SKM-1 (cell line): Measurements from ENCODE around the gene FNBP1.
"Not testable (repeated sequence)": the region's sequence is repeated elsewhere in the genome, so short reads cannot be mapped to it uniquely, and the experiment has no call there.

Source experiments
- DNase-seq: peaks from one replicate; lab custom pipeline; 2025; ENCODE audit not compliant: unreplicated experiment; lab: John Stamatoyannopoulos, UW

The FNBP1 gene

DNA sequence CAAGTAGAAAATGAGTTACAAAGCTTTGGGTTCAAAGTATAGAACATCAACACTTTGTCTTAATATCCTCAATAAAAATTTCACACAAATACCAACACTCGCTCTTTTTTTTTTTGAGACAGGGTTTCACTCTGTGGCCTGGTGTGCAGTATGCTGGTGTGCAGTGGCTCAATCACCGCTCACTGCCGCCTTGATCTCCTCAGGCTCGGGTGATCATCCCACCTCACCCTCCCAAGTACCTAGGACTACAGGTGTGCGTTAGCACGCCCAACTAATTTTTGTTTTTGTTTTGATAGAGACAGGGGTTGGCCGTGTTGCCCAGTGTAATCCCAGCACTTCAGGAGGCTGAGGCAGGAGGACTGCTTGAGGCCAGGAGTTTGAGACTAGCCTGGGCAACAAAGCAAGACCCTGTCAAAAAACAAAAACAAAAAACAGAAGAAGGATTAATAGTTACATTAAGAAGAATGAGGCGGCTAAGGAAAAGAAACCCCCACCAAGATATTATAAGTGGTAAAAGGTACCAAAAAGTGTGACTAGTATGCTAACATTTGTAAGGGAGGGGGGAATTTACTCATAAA lies 20.3 kb downstream of the FNBP1 start:
- no peak for DNase-seq

- not testable (repeated sequence) for DNase-seq
These were observed 21.1 kb downstream of the FNBP1 start for GRCh38 chr9:130021842-130022241.

GRCh38 chr9:130021123-130021522 lies 21.9 kb downstream of the FNBP1 start:
- no peak for DNase-seq

- no peak for DNase-seq
These were observed 22.4 kb downstream of the FNBP1 start for GRCh38 chr9:130020618-130021017.

GRCh38 chr9:130018265-130018664 lies 24.7 kb downstream of the FNBP1 start:
- no peak for DNase-seq

DNA sequence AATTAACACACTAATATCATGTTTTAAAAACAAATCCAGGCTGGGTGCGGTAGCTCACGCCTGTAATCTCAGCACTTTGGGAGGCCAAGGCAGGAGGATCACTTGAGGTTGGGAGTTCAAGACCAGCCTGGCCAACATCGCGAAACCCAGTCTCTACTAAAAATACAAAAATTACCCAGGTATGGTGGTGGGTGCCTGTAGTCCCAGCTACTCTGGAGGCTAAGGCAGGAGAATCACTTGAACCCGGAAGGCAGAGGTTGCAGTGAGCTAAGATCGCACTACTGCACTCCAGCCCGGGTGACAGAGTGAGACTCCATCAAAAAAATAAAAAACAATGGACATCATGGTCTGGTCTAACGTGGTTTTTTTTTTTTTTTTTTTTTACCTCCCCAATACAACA lies 25.5 kb downstream of the FNBP1 start:
- DNase-seq: not testable (repeated sequence)

DNA sequence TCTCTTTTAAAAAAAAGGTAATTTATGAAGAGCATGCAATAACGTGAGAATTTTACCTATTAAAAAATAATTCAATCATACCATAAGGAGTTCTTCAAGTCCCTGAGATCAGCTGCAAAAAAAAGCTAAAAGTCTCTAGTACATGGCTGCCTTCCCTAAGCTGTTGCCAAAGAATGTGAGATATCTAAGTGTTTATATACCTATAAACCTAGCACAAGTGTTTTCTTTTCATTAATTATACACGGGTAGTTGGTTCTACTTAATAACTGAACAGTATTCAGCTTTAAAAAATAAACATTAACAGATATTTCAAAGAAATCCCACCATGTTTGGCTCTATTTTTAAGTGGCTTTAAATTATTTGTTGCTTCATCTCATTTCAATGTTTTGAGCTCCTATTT lies 25.9 kb downstream of the FNBP1 start:
- no peak for DNase-seq

GRCh38 chr9:130015353-130016019 lies 27.5 kb downstream of the FNBP1 start:
- no peak for DNase-seq

DNA sequence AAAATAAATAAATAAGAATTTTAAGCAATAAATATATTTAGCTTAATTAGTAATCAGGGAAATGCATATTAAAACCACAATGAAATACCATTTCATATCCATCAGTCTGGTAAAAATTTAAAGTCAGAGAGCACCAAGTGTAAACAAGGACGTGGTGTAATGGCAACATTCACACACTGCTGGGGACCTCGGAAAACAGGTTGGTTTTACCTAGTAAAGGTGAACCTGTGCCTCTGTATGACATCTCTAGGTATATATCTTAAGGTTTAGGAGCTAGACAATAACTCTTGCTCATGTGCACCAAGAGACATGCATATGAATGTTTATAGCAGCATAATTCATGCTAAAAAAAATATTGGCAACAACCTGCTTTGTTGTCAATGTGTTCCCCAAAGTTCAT lies 29.7 kb downstream of the FNBP1 start:
- no peak for DNase-seq

GRCh38 chr9:130010151-130010988 lies 32.6 kb downstream of the FNBP1 start:
- no peak for DNase-seq

DNA sequence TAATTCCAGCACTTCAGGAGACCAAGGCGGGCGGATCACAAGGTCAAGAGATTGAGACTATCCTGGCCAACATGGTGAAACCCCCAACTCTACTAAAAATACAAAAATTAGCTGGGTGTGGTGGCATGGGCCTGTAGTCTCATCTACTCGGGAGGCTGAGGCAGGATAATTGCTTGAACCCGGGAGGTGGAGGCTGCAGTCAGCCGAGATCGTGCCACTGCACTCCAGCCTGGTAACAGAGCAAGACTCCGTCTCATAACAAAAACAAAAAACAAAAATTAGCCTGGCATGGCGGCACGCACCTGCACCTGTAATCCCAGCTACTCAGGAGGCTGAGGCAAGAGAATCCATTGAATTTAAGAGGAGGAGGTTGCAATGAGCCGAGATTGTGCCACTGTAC lies 33.4 kb downstream of the FNBP1 start:
- DNase-seq: not testable (repeated sequence)

- no peak for DNase-seq
These were observed 34.5 kb downstream of the FNBP1 start for GRCh38 chr9:130008538-130008937.

DNA sequence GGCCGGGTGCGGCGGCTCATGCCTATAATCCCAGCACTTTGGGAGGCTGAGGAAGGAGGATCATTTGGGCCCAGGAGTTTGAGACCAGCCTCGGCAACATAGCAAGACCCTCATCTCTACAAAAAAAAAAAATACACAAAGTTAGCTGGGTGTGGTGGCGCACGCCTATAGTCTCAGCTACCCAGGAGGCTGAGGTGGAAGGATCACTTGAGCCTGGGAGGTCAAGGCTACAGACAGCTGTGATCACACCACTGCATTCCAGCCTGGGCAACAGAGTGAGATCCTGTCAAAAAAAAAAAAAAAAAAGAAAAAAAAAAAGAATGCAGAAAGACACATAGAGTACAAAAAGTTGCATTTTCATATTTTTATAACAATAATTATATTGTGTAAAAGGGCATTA lies 36.0 kb downstream of the FNBP1 start:
- DNase-seq: not testable (repeated sequence)

DNA sequence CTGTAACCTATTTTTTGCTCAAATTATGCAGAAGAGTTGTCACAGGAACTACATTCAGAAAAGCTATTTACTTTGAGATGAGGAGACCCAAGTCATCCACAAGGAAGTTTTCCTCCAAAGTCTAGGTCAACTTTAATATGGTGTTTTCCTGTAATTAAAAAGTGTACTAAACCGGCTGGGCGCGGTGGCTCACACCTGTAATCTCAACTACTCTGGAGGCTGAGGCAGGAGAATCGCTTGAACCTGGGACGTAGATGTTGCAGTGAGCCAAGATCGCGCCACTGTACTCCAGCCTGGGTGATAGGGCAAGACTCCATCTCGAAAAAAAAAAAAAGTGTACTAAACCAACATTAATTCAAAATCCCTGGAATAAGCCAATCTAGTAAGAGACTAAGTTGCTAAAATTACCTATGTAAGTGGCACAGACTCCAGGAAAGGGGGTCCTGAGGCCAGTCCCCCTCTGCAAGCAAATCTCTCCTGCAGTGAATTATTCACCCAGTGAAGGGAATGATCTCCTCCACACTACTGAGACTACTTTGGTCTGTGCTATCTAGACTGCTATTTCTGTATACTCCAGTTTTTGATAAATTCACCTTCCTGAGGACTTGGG lies 38.9 kb downstream of the FNBP1 start:
- no peak for DNase-seq

GRCh38 chr9:130002320-130002719 lies 40.7 kb downstream of the FNBP1 start:
- DNase-seq: no peak

GRCh38 chr9:130001190-130001589 lies 41.8 kb downstream of the FNBP1 start:
- DNase-seq: no peak

DNA sequence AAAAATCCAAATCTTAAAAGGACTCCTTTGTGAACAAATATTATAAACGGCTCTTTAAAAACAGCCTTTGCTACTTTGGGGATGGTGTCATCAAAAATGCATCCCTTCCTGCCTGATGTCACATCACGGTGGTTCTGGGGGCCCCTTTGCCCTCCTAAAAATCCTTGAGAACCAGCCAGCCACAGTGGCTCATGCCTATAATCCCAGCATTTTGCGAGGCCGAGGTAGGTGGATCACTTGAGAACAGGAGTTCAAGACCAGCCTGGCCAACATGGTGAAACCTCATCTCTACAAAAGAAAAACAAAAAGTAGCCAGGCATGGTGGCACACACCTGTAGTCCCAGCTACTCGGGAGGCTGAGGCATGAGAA lies 43.9 kb downstream of the FNBP1 start:
- no peak for DNase-seq

DNA sequence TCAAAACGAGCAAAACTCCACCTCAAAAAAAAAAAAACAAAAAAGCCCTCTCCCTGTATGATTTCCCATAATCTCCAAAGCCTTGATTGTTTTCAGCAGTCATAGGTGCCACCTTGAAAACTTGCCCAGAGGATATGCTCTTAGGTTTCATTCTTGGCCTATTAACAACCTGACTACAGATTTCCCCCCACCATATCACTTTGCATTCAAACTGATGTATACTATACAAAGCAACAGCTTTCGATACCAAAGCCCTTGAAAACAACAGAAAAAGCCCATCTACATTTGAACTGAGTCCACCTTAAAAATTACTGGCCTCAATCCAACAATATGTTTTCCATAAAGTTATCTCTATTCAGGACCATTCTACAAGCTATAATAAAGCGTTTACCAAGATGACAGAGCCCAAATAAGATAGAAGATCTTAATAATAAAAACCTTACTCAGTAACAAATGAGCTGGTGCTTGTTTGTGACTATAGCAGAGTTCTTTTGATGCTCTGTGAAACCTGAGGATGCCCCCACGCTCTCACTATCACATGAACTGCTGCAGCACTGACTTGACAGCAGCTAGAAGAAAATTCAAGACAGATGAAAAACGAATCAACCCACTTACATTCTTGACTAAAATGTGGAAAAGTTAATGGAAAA lies 44.4 kb downstream of the FNBP1 start:
- no peak for DNase-seq

DNA sequence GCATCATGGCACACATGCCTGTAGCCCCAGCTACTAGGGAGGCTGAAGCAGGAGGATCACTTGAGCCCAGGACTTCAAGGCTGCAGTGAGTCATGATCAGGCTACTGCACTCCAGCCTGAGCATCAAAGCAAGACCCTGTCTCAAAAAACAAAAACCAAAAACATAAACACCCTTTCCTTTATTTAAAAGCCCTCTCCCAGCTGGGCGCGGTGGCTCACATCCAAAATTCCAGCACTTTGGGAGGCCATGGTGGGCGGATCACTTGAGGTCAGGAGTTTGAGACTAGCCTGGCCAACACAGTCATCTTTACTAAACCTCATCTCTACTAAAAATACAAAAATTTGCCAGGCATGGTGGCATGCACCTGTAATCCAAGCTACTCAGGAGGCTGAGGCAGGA lies 45.3 kb downstream of the FNBP1 start:
- DNase-seq: not testable (repeated sequence)

- DNase-seq: no peak
These were observed 46.7 kb downstream of the FNBP1 start for GRCh38 chr9:129996161-129996830.
